Endometrium (tissue), 2 donors: ENCODE measurements around the gene TMEM123.
A peak's percentile ranks its signal among the peaks of the same experiment; 100 is the strongest.

Experiments
- FAIRE-seq: peaks from 2 replicates; lab custom pipeline; 2012; peaks lifted over from hg19 to GRCh38; lab: Jason Lieb, UNC
- donor health status: control.
- donor health status: control.

Gene TMEM123

DNA sequence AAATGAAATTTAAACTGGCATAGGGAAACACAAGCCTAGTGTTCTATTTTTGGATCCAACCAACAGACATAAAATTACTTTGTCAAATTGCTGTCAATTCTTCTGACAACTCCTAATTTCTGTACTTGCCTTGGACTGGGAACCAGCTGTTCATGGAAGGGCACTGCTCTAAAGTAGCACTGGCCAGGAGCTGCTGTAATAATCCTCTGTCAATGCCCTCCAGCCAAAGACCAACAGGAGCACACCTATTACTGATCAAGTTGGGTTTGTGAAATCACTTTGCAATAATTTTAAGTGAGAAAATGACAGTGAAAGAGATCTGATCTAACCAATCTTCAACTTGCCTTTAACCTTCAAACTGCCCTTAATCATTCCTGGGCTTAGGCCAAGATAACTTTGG is 18.9 kb upstream of the TMEM123 start:
- FAIRE-seq, result no peak

DNA sequence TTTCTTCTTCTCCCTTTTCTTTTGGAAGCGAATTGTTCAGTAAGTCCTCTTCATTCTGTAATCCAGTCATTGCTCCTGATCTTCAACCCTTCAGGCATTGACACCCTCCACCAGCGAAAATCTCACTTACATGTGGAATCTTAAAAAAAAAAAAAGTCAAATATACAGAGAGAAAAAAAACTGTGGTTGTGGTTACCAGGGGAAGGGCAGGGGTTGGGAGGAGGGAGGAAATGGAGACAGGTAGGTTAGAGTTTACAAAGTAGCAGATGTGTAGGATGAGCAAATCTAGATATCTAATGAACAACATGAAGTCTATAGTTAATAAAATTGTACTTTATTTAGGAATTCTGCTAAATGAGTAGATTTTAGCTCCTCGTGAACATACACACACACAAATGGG is 17.7 kb upstream of the TMEM123 start:
- FAIRE-seq, result no peak

DNA sequence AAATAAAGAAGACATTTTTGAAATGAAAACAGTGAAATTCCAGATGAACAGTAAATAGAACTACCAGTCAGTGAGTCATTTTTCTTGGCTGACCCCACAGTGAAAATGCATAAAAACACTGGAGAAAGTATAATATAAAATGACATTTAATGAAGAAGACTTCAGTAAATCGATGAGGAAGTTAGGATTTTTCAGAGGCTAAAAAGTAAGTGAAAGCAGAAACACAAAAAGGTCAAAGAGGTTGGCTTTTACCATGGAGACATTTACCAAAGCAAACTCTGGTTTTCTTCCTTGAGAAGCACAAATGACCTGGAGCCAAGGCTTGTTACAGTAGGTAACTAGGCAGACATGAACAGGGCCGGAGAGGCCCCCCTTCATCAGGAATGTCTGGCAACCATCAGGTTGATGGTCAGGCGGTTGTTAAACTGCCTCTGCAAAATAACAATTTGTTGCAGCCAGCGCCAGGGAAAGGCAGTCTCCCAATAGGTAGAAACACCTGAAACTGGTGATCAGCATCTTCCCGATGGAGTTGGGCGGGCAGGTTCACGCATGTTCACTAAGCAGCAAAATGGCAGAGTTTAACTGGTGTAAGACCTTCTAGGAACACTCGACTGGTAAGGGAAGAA is 16.7 kb upstream of the TMEM123 start:
- peak; percentile 48 for FAIRE-seq

DNA sequence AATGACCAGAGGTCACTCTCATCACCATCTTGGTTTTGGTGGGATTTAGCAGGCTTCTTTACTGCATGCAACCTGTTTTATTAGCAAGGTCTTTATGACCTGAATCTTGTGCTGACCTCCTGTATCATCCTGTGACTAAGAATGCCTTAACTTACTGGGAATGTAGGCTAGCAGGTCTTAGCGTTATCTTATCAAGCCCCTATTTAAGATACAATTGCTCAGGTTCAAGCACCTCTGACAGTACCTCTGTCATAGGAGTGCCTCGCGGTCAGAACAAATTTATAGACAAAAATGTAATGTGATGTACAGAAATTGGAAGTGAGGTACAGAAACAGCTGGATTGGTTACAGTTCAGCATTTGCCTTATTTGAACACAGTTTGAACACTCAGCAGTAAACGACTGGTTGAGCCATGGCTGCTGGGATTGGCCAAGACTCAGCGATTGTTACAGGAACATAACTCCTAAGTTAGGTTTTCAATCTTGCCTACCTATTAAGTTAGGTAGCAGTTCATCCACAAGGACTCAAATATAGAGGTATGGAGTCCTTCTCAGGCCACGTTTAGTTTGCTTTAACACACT is 16.1 kb upstream of the TMEM123 start:
- no peak for FAIRE-seq

DNA sequence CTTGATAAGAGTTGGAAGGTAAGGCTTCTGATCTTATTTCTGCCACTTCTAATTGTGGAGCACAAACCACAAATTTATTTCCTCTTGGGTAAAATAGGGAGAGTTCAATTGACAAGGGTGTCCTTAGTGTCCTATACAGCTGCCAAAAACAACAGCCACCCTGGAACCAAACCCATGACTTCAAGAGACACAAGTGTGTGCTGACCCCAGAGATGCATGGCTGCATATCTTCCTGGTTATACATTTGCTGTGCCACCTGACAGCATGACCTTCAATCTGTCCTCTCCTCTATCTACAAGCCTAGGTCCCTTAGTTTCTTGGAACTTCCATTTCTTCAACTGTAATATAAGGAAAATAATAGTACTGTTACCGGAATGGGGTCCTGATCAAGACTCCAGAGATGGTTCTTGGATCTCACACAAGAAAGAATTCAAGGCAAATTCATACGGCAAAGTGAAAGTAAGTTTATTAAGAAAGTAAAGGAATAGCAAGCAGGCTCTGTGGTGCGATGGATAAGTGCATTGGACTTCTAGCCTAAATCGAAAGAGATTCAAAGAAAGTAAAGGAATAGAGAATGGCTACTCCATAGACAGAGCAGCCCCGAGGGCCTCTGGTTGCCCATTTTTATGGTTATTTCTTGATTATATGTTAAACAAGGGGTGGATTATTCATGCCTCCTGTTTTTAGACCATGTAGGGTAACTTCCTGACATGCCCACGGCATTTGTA is 15.5 kb upstream of the TMEM123 start:
- no peak for FAIRE-seq

DNA sequence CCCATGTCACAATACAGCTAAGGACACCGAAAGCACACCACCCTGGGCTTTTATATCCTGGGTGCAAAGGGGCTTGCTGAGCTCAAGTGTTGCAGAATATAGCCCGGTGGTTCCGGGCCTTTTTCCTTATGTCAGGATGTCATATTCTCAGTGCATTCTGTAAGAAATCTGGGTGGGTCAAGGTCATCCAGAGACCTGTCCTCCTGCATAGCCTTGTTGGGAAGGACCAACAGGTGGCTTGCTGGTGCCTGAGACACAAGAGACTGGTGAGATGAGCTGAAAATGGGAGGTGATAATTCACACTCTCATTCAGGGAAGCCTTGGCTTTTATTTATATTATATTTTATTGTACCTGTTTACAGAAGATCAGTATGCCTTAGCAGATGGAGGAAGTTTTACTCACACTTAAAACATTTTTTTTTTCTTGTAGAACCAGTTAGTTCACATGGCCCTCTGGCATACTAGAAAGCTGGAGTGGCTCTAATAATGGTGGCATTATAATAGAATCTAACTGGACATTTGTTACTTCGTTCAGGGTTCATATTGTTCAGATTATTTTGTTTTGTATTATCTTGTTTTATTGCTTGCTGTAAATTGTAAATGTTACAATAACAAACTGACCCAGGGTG is 14.6 kb upstream of the TMEM123 start:
- FAIRE-seq, result peak; percentile 85

DNA sequence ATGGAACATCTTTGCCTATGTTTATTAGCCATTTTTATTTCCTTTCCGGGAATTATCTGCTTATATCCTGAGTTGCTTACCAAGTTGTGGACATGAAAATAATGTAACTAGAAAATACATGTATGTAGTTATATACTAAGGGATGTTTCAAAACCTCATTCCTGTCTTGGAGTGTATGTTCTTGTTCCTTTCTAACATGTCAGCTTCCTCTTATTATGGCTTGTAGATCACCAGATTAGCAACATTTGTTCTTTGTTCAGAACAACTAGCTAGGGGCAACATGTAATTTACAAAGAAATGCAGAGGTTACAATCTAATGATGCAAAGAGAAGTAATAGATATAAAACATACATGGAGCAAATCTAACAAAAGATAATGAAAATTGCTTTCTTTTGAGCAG is 13.1 kb upstream of the TMEM123 start:
- no peak for FAIRE-seq

DNA sequence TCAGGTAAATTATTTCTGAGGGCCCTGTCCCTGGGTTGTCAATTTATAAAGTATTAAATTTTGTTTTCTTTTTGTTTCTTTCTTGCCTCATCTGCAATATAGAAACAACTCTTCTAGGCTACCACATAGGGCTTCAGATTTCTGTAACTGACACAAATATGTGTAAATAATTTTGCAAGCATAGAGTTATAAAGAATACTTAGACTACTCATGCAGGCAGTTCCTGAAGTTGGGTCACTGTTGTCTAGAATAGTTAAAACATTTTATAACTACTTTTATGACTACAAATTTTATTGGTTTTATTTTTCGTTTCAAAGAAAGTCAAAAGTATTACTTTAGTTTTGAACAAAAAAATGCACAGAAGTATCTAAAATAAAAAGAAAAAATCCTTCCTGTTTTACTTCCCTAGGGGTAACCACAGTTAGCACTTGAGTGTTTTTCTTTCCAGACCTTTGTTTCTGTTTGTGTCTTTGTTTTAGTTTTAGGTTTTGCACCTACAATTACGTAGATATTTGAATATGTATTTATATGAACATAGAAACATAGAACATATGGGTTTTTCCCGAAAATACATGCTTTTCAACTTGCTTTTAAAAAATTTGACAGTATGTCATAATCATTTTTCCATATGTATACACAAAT is 12.4 kb upstream of the TMEM123 start:
- FAIRE-seq, result peak; percentile 50

DNA sequence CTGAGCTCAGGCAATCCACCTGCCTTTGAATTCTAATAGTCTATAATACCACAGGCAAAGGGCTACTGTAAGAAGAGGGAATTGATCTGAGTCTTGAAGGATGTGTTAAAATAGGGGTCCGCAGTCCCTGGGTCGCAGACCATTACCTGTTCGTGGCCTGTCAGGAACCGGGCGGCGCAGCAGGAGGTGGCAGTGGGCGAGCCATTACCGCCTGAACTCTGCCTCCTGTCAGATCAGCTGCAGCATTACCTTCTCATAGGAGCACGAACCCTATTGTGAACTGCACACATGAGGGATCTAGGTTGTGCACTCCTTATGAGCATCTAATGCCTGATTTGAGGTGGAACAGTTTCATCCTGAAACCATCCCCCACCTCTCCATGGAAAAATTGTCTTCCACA is 11.5 kb upstream of the TMEM123 start:
- no peak for FAIRE-seq

DNA sequence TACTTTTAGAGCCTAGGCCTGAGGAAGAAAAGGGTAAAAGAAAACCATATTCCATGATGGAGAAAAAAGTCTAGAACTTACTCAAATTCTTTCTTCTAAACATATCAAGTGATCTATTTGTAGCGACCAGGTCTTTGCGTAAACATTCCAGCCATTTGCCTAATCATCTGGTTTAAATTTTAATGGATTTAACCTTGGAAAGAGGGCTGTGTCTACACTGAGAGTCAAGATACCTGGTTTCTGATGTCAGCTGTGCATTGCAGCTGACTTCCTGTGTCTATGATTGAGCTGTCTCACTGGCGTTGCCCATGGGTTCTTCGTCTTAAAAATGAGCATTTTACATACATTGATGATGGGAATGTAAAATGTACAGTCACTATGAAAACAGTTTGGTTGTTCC is 10.0 kb upstream of the TMEM123 start:
- no peak for FAIRE-seq

DNA sequence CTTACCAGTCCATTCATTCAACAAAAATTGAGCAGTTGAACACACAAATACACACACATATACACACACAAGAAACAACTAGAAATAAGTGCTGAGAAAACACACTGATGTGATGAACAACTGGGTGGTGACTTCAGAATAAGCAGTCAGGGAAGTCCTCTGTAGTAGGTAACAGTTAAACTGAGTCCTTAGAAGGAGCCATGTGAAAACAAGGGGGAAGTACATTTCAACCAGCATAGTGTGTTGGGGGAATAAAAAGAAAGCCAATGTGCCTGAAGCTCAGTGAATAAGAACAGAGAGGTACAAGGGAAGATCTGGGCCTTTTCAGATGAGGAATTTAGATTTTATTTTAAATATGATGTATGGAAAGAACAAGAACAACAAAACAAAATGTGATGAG is 6.8 kb upstream of the TMEM123 start:
- FAIRE-seq, result no peak

DNA sequence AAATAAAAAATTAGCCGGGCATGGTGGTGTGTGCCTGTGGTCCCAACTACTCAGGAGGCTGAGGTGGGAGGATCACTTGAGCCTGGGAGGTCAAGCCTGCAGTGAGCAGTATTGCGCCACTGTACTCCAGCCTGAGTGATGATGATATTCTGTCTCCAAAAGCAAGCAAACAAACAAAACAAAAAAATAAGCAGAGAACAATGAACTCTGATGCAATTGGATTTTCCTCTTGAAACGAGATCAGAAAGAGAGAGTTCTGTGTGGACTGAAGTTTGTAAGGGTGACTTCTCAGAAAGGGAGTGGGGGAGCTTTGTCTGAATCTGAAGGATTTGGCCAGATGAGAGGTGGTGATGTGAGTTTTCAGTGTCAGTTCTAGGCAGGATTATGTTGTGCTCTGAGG is 6.0 kb upstream of the TMEM123 start:
- FAIRE-seq, result no peak

DNA sequence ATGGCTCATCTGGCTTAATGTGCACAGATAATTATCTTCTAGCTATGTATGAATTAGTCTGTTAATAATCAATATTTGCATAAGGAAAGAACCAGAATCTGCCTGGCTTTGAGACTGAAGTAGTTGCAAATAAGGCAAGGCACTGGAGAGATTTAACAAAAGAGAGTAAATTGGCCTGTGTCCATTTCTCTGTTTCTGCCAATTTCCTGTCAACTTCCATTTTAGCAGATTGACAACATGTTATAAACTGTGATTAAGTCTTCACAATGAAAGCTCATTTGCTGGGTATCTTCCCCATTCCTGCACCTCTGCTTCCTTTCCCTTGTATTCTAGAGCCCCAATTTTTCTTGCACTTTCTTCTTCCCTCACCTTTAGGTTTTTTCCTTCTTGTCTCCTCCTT is 5.3 kb upstream of the TMEM123 start:
- FAIRE-seq, result no peak

DNA sequence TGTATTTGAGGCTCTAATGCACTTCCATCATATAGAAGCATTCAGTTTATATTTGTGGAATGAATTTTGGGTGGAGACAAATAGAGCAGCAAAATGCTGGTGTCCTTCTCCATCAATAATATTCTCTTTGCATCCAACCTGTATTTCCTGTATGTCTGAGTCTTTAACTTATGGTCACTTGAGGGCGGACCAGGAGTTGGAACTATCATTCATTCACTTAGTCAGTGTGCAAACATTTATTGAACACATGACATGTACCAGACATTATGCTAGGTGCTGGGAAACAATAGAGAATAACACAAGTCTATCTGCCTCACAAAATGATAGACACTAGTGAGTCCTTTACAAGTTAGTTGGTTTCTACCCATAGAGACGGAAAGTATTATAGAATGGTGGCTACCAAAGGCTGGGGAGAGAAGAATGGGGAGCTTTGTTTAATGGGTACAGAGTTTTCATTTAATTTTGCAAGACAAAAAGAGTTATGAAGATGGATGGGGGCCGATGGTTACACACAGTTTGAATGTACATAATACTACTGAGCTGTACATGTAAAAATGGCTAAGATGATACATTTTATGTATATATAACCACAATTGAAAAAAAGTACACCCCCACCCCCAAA is 4.6 kb upstream of the TMEM123 start:
- FAIRE-seq, result no peak

DNA sequence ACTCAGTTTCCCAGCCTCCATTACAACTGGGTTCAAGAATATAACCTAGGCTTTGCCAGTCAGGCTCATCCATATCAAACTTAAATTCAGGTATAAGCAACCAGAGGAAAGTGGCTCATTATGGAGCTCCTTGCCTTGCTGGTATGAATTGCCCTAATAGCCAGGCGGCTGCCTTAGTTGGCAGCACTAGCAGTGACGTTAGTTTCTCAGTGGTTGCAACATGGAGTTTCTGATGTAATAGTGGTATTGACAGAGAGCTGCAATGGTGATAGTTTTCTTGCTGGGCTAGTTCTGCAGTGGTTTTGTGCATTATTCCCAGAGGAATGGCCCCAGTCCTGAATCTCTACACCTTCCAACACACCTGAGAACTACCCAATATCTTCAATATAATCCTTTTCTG is 3.8 kb upstream of the TMEM123 start:
- no peak for FAIRE-seq

DNA sequence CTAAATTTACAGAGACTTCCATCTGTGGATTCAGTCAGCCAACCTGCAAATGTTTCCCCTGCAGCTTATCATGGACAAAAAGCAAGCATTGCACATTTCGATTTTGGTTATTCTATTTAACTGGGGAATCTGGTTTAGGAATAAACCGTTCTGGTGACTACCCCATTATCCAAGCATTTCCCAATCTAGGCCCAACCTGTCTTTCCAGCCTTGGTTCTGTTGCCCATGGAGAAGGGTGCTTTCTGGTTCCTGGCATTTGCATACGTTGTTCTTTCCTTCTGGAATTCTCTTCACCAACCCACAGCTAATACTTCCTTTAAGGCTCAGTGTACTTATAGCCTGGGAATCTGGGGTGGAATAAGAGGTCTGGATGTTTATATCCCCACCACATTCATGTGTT is 1.4 kb upstream of the TMEM123 start:
- FAIRE-seq, result no peak

DNA sequence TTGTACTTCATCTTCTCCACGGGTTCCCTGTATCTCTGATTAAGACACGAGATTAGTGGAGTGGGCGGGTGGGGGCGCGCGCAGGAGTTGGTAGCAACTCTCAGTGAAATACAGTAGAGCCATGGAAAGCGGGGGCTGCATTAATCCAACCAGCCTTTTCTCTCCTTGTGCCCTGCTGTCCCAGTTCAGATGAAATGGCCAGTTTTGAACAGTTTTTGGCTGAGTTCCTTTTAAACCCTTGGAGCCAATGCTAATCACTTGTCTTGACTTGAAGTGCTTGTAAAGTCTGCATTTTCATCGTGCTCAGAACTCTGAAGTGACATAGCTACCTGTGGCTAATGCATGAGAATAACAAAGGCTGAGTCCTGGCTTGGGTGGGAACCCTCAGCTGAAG is 734 bp upstream of the TMEM123 start:
- FAIRE-seq, result no peak

DNA sequence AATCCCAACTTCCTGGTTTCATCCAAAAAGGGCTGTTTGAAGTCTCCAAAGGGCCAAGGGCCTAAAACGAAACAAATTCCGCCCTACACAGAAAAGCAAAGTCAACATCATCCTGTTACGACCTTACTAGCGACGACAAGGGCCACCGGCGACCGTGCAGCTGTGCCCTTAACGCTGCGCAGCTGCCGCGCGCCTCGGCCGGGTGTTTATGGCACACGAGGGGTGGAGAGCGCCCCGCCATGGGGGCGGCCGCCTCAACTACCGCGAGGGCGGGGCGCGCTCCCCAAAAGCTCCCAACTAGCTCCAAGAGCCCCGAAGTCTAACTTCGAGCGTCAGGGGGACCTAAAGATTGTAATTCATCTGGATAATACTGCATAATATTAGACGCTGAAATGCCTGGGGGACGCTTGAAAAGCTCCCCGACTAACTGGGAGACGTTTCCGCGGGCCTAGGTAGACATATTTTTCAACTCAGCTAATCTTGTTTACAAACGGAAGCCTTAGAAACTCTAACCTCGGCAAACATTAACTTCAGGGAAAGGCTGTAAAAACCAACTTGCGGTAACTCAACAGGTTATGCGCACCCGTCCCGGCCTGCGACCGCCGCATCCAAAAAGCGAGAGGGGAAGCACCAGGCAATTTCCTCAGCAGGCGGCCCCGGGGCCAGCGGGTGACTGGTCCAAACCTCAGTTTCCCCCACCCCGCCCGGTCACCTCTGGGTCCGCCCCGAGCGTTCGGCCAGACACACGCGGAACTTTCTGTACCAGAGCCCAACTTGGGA is 694 bp downstream of the TMEM123 start:
- no peak for FAIRE-seq

DNA sequence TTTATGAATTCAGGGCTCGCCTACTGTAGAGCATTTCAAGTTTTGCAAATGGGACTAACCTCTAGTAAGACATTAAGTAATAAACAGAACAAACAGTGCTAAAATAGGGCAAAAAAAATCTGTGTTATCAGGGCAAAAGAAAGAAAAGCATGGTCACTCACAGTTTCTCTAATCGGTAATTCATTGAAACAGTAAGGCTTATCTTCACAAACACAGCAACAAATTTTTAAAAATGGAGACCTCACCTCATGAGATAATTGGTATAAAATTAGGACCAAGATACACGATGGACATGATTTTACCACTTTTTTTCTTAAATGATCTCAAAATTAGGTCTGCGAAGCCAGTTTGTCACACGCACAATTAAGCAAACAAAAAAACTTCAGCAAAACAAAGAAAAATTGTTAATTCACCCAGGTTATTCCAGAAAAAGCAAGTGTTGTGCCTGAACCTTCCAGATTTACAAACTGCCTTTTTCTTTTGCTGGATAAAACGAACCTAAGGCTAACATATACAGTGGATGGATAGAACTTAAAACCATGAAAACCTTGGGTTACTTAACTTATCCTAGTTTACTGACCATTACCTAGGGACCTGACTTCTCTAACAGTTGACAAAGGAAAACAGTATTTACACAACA is 1.4 kb downstream of the TMEM123 start:
- FAIRE-seq, result no peak

DNA sequence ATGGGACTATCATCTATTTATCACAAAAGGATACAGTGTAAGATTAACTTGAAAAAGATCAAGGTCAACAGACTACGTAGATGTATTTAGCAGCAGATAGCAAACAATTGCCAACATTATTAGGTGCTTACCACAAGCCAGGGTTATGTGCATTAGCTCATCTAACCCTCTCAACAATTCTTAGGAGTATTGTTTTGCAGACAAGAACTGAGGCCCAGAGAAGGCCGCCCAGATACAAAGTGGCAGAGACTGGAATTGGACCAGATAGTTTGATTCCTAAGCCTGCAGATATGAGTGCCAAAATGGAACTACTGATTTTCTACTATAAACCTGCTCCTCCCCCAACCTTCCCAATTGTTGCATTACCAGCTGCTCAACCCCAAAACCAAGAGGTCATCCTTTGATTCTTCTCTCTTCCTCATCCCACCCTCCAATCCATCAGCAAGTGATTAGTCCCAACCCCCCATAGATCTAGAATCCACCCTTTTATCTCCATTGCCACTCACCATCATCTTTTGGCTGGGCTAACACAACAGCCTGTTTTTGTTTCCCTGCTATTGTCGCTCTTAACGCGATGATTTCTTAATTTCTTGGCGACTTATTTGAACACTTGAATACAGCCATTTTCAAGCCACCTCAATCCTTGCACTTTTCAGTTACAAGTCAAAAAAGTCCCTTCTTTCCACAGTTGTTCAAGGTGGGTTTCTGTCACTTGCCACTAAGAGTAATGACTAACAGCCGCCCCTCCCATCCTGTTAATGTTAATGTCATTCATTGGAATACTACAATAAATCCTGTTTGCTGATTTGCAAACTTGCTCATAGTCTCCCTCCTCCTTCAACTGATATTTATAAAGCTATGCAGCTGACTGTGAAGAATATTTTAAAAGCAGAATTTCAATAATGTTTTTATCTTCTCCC is 2.7 kb downstream of the TMEM123 start:
- FAIRE-seq, result no peak
